WERI-Rb-1 (cell line): Measurements from ENCODE around the gene ENTPD8.

ENCODE experiments used
- DNase-seq: peaks from one replicate; pipeline ENCODE4 v3.0.0-alpha.2; 2020
- H3K27ac ChIP-seq: fragments of 250-450 bp; sonication (Bioruptor Pico); 2 replicates; pipeline ENCODE4 v1.5.1; 2020; ENCODE audit warnings: mild to moderate bottlenecking, moderate library complexity
- H3K27me3 ChIP-seq: fragments of 250-450 bp; sonication (Bioruptor Pico); 2 replicates; pipeline ENCODE4 v1.5.1; 2021; ENCODE audit warnings: mild to moderate bottlenecking, low read depth, moderate library complexity; ENCODE audit not compliant: insufficient read depth, severe bottlenecking
- H3K36me3 ChIP-seq: fragments of 250-450 bp; sonication (Bioruptor Pico); 2 replicates; pipeline ENCODE4 v1.5.1; 2020; ENCODE audit warnings: mild to moderate bottlenecking, moderate library complexity
- H3K4me3 ChIP-seq: 2 replicates; pipeline ENCODE4 v1.5.1; 2011; ENCODE audit warnings: low read depth, mild to moderate bottlenecking, control low read depth, low read length
- H3K9me3 ChIP-seq: fragments of 250-450 bp; sonication (Bioruptor Pico); 2 replicates; pipeline ENCODE4 v1.5.1; 2021; ENCODE audit warnings: mild to moderate bottlenecking, moderate library complexity; ENCODE audit not compliant: severe bottlenecking
- CTCF ChIP-seq: IDR thresholded peaks from 2 replicates; pipeline ENCODE4 v1.5.1; 2011; ENCODE audit warnings: low read depth, mild to moderate bottlenecking, control low read depth, inconsistent platforms, low read length

The ENTPD8 gene

DNA sequence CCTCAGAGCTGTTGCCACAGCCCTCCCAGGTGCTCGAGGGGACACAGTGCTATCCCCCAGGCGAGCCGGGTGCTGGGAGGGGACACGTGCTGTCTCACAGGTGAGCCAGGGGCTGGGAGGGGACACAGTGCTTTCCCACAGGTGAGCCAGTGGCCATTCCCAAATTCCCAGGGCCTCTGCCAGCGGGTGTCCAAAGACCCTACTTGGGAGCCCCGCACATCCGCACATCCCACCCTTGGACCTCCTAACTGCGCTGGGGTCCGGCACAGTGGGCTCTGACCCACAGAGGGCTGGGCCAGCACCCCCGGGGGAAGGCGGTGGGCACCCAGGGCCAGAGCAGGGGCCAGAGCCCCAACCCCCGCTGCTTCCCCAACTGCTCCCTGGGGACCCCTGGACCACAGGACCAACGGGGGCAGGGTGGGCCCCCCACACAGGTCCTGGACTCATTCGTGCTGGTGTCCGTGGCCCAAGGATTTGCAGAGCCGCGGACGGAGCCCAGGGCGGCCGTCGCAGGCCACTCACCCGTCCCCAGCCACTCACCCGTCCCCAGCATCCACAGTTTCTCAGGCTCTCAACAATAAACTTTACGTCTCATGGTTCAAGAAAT lies 36.1 kb downstream of the ENTPD8 start:
- H3K9me3 ChIP-seq, result no peaks in the 10 kb centered on the region
- H3K27me3 ChIP-seq, result no peaks in the 10 kb centered on the region
- no peaks in the 10 kb centered on the region for H3K36me3 ChIP-seq
- no peak overlapping the region for H3K27ac ChIP-seq
- H3K4me3 ChIP-seq, result no peak overlapping the region
- TF ChIP-seq CTCF, result no peak
- no peak for DNase-seq

DNA sequence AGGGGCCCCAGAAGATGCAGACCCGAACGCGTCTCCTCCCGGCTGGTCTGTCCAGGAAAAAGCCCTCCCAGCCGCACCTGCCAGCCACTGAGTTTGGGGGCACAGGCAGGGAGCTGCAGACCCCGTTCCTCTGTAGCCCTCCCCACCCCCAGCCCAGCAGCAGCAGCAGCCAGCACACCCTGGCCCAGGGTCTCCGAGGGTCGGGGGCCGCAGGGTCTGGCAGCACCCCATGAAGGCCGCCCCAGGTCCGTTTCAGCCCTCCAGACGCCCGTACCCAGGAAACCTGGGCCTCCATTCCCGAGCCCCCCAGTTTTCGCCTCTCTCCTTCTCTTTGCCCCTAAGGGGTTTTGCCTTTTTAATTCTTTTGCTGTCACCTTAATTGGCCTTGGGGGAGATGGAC lies 37.9 kb downstream of the ENTPD8 start:
- no peaks in the 10 kb centered on the region for H3K36me3 ChIP-seq

GRCh38 chr9:137402746-137403145 lies 38.4 kb downstream of the ENTPD8 start:
- Histone ChIP-seq H3K27me3 (no peaks in the 10 kb centered on the region), H3K9me3 (no peaks in the 10 kb centered on the region), H3K27ac (no peak overlapping the region), H3K36me3 (no peaks in the 10 kb centered on the region), H3K4me3 (no peak overlapping the region)
- no peak for TF ChIP-seq CTCF
- DNase-seq, result no peak

More for the DNA sequence above, 37.9 kb downstream of the ENTPD8 start:
- no peak overlapping the region for H3K4me3 ChIP-seq
- DNase-seq, result no peak
- H3K27ac ChIP-seq, result no peak overlapping the region
- TF ChIP-seq CTCF, result no peak
- H3K9me3 ChIP-seq, result no peaks in the 10 kb centered on the region
- no peaks in the 10 kb centered on the region for H3K27me3 ChIP-seq

GRCh38 chr9:137398561-137399468 lies 42.3 kb downstream of the ENTPD8 start:
- Histone ChIP-seq H3K27me3 (no peaks in the 10 kb centered on the region), H3K36me3 (no peaks in the 10 kb centered on the region), H3K9me3 (no peaks in the 10 kb centered on the region), H3K4me3 (no peak overlapping the region), H3K27ac (no peak overlapping the region)
- DNase-seq, result no peak
- no peak for TF ChIP-seq CTCF

GRCh38 chr9:137397675-137398423 lies 43.3 kb downstream of the ENTPD8 start:
- Histone ChIP-seq H3K27me3 (no peaks in the 10 kb centered on the region), H3K9me3 (no peaks in the 10 kb centered on the region), H3K36me3 (no peaks in the 10 kb centered on the region), H3K4me3 (no peak overlapping the region), H3K27ac (no peak overlapping the region)
- no peak for DNase-seq
- no peak for TF ChIP-seq CTCF
